MM.1S (cell line): ENCODE results near the gene TPK1.

Experiments
- CTCF ChIP-seq: fragments of 300-600 bp; sonication (generic); IDR thresholded peaks from 2 replicates; pipeline ENCODE4 v1.5.1; 2016; ENCODE audit warnings: antibody characterized with exemption, low read length, mixed read lengths
- EZH2 ChIP-seq: fragments of 300-600 bp; sonication (generic); optimal IDR thresholded peaks from 2 replicates; pipeline ENCODE3; 2017; ENCODE audit warnings: low read depth, mild to moderate bottlenecking, antibody characterized with exemption, low read length, mixed read lengths
- EZH2phosphoT487 ChIP-seq: fragments of 300-600 bp; sonication (generic); IDR thresholded peaks from 2 replicates; pipeline ENCODE4 v1.6.1; 2018; ENCODE audit warnings: antibody characterized with exemption, low read length

GRCh38 chr7:144549861-144550260 lies 286.0 kb downstream of the TPK1 start:
- TF ChIP-seq CTCF = no peak
- no peak for TF ChIP-seq EZH2
- TF ChIP-seq EZH2phosphoT487 = no peak
